Upper lobe of right lung (tissue), 1 donor: Measurements from ENCODE around the gene BMPR2. TPM values are rescaled to one million over a fixed set of nuclear protein-coding genes. Genes with fewer than 3 reads are reported as not detected.
"Not testable (repeated sequence)": the region's sequence is repeated elsewhere in the genome, so short reads cannot be mapped to it uniquely, and the experiment has no call there.

Experiments
- ATAC-seq: fragments of 200-7000 bp; cut with Tn5 transposase; one replicate; pipeline ENCODE4 v1.9.1; 2020; ENCODE audit warnings: mild to moderate bottlenecking, moderate library complexity
- DNase-seq: peaks from one replicate; pipeline ENCODE4 v3.0.0-alpha.2; 2020
- H3K27ac ChIP-seq: fragments of 200-600 bp; one replicate; pipeline ENCODE4 v1.8.0; 2022
- H3K27me3 ChIP-seq: fragments of 200-600 bp; one replicate; pipeline ENCODE4 v1.8.0; 2022; ENCODE audit warnings: mild to moderate bottlenecking
- H3K36me3 ChIP-seq: fragments of 200-600 bp; one replicate; pipeline ENCODE4 v1.8.0; 2022
- H3K4me1 ChIP-seq: fragments of 200-600 bp; one replicate; pipeline ENCODE4 v1.8.0; 2022
- H3K4me3 ChIP-seq: fragments of 200-600 bp; one replicate; pipeline ENCODE4 v1.8.0; 2022; ENCODE audit warnings: mild to moderate bottlenecking
- H3K9me3 ChIP-seq: fragments of 200-600 bp; one replicate; pipeline ENCODE4 v1.8.0; 2022
- intact Hi-C: fragments of 100-400 bp; cut with DNase I; formaldehyde crosslinking; loops from one replicate; pipeline ENCODE4 v1.11.0; 2022
- total RNA-seq: library from RNA; stranded (reverse); fragmentation: NEBNext Ultra II Directional; extraction: Animal tissue kit (Norgen Biotek cat#: 25700); gene quantifications from one replicate; pipeline ENCODE4 v1.2.1, GENCODE V29; 2021
- TF ChIP-seq, protein P1 (sequence below): fragments of 200-600 bp; IDR thresholded peaks from one replicate; pipeline ENCODE4 v1.8.0; 2022; ENCODE audit warnings: antibody characterized with exemption
- donor health status: DM: no; HTN: yes; CAD: no; lungs with severe emphysema.

BMPR2 gene
- total RNA-seq, 1 donor from 2014 or later = 139 TPM

DNA sequence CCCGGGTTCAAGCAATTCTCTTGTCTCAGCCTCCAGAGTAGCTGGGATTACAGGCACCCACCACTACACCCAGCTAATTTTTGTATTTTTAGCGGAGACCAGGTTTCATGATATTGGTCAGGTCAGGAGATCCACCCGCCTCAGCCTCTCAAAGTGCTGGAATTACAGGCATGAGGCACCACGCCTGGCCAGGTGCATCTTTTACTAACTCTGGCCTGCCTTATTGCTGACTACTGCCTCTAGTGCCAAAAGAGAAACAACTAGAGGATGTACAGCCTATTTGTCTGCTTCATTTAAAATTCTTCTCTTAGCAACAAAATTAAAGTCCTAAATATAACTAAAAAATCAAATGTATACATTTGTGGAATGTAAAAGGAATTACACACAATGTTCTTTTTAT is 115.4 kb downstream of the BMPR2 start:
- no peaks in the 10 kb centered on the region for H3K9me3 ChIP-seq
- no peaks in the 10 kb centered on the region for H3K36me3 ChIP-seq
- no peak overlapping the region for H3K27ac ChIP-seq
- peaks cover 15% of the 10 kb centered on the region for H3K4me1 ChIP-seq
- H3K27me3 ChIP-seq = no peaks in the 10 kb centered on the region
- no peak for ATAC-seq
- TF ChIP-seq, protein P1, sequence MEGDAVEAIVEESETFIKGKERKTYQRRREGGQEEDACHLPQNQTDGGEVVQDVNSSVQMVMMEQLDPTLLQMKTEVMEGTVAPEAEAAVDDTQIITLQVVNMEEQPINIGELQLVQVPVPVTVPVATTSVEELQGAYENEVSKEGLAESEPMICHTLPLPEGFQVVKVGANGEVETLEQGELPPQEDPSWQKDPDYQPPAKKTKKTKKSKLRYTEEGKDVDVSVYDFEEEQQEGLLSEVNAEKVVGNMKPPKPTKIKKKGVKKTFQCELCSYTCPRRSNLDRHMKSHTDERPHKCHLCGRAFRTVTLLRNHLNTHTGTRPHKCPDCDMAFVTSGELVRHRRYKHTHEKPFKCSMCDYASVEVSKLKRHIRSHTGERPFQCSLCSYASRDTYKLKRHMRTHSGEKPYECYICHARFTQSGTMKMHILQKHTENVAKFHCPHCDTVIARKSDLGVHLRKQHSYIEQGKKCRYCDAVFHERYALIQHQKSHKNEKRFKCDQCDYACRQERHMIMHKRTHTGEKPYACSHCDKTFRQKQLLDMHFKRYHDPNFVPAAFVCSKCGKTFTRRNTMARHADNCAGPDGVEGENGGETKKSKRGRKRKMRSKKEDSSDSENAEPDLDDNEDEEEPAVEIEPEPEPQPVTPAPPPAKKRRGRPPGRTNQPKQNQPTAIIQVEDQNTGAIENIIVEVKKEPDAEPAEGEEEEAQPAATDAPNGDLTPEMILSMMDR = no peak
- intact Hi-C loops = no loop called here
- no peak for DNase-seq
- H3K4me3 ChIP-seq = no peak overlapping the region

DNA sequence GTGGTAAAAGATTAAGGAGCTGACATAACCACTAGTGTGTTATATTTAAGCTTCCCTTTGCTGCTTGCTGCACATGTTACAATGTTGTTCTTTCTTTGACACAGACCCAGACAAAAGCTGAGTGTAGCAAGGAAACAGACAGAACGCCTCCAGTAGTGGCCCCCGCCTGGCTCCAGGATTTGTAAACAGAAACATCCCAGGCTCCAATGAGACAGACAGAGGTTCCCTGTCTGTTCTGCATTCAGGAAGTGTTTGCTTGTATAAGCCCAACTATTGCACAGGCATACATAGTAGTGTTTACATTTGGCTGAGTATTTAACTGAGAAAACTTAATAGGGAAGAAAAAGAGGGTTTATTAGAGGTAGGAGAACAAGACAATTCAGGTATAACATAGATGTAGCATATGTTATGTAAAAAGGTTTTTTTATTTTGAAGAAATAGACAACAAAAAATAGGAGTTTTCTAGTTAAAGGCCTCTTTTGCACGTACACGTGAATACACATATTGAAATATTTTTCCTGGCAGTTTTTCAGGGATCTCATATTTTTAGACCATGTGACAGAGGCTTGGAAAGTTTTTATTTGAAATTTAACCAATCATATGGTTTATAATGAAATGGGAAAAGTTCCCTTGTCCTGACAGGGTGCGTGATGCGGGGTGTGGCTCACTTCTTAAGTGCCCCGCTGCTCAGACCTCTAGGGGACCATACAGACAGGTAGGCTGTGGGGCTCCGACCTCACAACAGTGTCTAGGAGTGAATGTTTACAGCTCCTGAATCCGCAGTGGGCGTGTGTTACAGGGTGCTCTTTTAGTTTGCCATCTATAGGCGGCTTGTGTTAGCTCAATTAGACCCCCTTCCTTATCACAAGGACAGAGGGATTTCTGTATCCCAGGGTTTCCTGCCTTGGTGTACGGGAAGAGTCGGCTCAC is 118.4 kb downstream of the BMPR2 start:
- no peak overlapping the region for H3K4me3 ChIP-seq
- TF ChIP-seq, protein P1 = no peak
- no peaks in the 10 kb centered on the region for H3K36me3 ChIP-seq
- DNase-seq (no peak), ATAC-seq (peak; percentile 81)
- H3K27me3 ChIP-seq = no peaks in the 10 kb centered on the region
- H3K9me3 ChIP-seq = no peaks in the 10 kb centered on the region
- intact Hi-C loops = no loop called here
- peaks cover 15% of the 10 kb centered on the region for H3K4me1 ChIP-seq
- no peak overlapping the region for H3K27ac ChIP-seq

DNA sequence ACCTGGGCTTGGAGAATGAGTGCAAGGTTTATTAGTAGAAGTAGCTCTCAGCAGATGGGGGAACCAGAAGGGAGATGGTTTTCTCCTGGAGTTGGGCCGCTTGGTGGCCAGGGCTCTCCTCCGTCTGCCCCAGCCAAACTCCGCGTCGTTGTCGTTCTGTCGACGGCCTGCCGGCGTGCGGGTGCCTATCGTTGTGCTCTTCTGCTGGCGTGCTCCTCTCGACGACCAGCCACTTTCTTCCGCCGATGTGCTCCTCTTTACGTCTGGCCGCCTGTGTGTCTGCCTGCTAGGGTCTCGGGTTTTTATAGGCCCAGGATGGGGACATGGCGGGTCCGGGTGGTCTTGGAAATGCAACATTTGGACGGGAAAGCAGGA is 119.1 kb downstream of the BMPR2 start:
- TF ChIP-seq, protein P1 = no peak
- Histone ChIP-seq H3K36me3 (no peaks in the 10 kb centered on the region), H3K27me3 (no peaks in the 10 kb centered on the region), H3K4me1 (peaks cover 15% of the 10 kb centered on the region), H3K4me3 (no peak overlapping the region), H3K27ac (no peak overlapping the region), H3K9me3 (no peaks in the 10 kb centered on the region)
- DNase-seq (no peak), ATAC-seq (no peak)
- intact Hi-C loops = no loop called here

DNA sequence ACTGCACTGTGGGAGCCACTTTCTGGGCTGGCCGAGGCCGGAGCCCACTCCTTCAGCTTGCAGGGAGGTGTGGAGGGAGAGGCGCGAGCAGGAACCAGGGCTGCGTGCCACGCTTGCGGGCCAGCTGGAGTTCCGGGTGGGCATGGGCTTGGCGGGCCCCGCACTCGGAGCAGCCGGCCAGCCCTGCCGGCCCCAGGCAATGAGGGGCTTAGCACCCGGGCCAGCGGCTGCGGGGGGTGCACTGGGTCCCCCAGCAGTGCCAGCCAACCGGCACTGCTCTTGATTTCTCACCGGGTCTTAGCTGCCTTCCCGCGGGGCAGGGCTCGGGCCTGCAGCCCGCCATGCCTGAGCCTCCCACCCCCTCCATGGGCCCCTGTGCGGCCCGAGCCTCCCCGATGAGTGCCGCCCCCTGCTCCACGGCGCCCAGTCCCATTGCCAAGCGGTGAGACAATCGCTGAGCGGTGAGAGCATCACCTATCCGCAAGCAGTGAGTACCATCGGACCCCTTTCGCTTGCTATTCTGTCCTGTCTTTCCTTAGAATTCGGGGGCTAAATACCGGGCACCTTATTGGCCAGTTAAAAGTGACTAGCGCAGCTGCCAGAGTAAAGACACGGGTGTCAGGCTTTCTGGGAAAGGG is 120.8 kb downstream of the BMPR2 start:
- ATAC-seq, H3K27me3 ChIP-seq, DNase-seq, H3K9me3 ChIP-seq, H3K4me3 ChIP-seq, H3K27ac ChIP-seq, intact Hi-C loops, H3K36me3 ChIP-seq: not testable (repeated sequence)
- peaks cover 15% of the 10 kb centered on the region for H3K4me1 ChIP-seq

DNA sequence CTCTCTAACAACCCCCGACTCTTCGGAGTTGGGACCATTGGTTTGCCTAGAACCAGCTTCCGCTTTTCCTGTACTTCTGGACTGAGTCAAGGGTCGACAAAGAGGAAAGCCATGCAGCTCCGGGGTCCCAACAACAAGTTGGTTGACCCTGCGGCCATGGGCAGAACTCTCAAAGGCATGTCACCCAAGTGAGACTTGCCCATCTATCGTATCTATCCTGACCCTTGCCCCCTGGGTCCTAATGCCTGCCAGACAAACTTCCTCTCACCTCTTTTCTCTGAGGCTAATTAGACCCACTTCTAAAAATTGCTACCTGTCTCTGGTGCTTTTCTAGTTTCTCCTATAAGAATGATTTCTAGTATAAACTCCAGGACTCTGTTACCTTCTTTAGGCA is 121.3 kb downstream of the BMPR2 start:
- H3K9me3 ChIP-seq, H3K27ac ChIP-seq, H3K27me3 ChIP-seq, DNase-seq, H3K36me3 ChIP-seq, H3K4me3 ChIP-seq, ATAC-seq, intact Hi-C loops: not testable (repeated sequence)
- H3K4me1 ChIP-seq = peaks cover 15% of the 10 kb centered on the region

DNA sequence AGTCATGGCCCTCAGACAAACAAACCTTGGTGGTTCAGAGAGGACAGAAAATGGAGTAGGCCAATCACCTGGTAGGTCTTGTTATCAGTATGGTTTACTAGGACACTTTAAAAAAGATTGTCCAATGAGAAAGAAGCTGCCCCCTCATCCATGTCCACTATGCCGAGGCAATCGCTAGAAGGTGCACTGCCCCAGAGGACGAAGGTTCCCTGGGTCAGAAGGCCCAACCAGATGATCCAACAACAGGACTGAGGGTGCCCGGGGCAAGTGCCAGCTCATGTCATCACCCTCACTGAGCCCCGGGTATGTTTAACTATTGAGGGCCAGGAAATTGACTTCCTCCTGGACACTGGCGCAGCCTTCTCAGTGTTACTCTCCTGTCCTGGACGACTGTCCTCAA is 123.7 kb downstream of the BMPR2 start:
- H3K4me1 ChIP-seq, H3K9me3 ChIP-seq, H3K4me3 ChIP-seq, ATAC-seq, H3K27me3 ChIP-seq, H3K27ac ChIP-seq, intact Hi-C loops, DNase-seq, H3K36me3 ChIP-seq: not testable (repeated sequence)

DNA sequence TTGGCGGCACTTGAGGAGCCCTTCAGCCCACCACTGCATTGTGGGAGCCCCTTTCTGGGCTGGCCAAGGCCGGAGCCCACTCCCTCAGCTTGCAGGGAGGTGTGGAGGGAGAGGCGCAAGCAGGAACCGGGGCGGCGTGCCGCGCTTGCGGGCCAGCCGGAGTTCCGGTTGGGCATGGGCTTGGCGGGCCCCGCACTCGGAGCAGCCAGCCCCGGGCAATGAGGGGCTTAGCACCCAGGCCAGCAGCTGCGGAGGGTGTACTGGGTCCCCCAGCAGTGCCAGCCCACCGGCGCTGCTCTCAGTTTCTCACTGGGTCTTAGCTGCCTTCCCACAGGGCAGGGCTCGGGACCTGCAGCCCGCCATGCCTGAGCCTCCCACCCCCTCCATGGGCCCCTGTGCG is 127.1 kb downstream of the BMPR2 start:
- ATAC-seq, intact Hi-C loops, H3K36me3 ChIP-seq, H3K4me3 ChIP-seq, H3K27me3 ChIP-seq, H3K27ac ChIP-seq, H3K4me1 ChIP-seq, H3K9me3 ChIP-seq, DNase-seq: not testable (repeated sequence)
